Lower lobe of right lung (tissue), 2 donors: ENCODE data around the gene ASTN2. TPM values are rescaled to one million over a fixed set of nuclear protein-coding genes. Genes with fewer than 3 reads are reported as not detected.
"Not testable (repeated sequence)": the region's sequence is repeated elsewhere in the genome, so short reads cannot be mapped to it uniquely, and the experiment has no call there.

ENCODE experiments used
- ATAC-seq, 2 donors: fragments of 200-7000 bp; cut with Tn5 transposase; one replicate each; pipeline ENCODE4 v1.9.1; 2020 to 2022; ENCODE audit warnings: mild to moderate bottlenecking in 2 of 2, moderate library complexity in 2 of 2
- DNase-seq: peaks from one replicate; pipeline ENCODE4 v3.0.0-alpha.2; 2020
- H3K27ac ChIP-seq: fragments of 200-600 bp; one replicate; pipeline ENCODE4 v1.8.0; 2022
- H3K27me3 ChIP-seq: fragments of 200-600 bp; one replicate; pipeline ENCODE4 v1.8.0; 2022; ENCODE audit warnings: low read depth
- H3K36me3 ChIP-seq: fragments of 200-600 bp; one replicate; pipeline ENCODE4 v1.8.0; 2022; ENCODE audit warnings: mild to moderate bottlenecking
- H3K4me1 ChIP-seq: fragments of 200-600 bp; one replicate; pipeline ENCODE4 v1.8.0; 2022
- H3K4me3 ChIP-seq: fragments of 200-600 bp; one replicate; pipeline ENCODE4 v1.8.0; 2022; ENCODE audit warnings: mild to moderate bottlenecking
- H3K9me3 ChIP-seq: fragments of 200-600 bp; one replicate; pipeline ENCODE4 v1.8.0; 2022
- CTCF ChIP-seq: fragments of 200-600 bp; IDR thresholded peaks from one replicate; pipeline ENCODE4 v1.8.0; 2022; ENCODE audit warnings: antibody characterized with exemption, mild to moderate bottlenecking
- intact Hi-C: fragments of 100-400 bp; cut with DNase I; formaldehyde crosslinking; loops from one replicate; pipeline ENCODE4 v1.11.0; 2022
- total RNA-seq: library from RNA; stranded (reverse); fragmentation: NEBNext Ultra II Directional; extraction: Animal tissue kit (Norgen Biotek cat#: 25700); gene quantifications from one replicate; pipeline ENCODE4 v1.2.1, GENCODE V29; 2021
- donor health status: DM: no; HTN: yes; CAD: no; lungs with severe emphysema.

The ASTN2 gene
- total RNA-seq, 1 donor from 2014 or later = 4.3 TPM

DNA sequence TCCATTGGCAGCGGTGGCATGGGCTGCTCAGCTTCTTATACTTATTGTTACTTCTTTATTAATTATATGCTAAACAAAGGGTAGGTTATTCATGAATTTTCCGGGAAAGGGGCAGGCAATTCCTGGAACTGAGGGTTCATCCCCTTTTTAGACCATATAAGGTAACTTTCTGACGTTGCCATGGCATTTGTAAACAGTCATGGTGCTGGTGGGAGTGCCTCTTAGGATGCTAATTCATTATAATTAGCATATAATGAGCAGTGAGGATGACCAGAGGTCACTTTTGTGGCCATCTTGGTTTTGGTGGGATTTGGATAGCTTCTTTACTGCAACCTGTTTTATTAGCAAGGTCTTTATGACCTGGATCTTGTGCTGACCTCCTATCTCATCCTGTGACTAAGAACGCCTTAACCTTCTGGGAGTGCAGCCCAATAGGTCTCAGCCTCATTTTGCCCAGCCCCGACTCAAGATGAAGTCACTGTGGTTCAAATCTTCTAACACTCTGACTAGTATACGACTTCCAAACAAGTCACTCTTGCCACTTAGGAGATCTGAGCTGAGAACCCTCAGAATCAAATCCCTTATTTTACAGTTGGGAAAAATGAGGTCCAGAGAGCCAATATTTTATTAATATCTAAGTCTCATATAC, 490.3 kb downstream of the ASTN2 start:
- intact Hi-C loops = no loop called here

GRCh38 chr9:116917895-116918508, 496.9 kb downstream of the ASTN2 start:
- H3K4me1 ChIP-seq, H3K36me3 ChIP-seq, DNase-seq, H3K27ac ChIP-seq, H3K27me3 ChIP-seq, H3K4me3 ChIP-seq, H3K9me3 ChIP-seq, intact Hi-C loops, ATAC-seq: not testable (repeated sequence)

More for the DNA sequence above, 490.3 kb downstream of the ASTN2 start:
- Histone ChIP-seq H3K27ac (no peak overlapping the region), H3K36me3 (no peaks in the 10 kb centered on the region), H3K27me3 (no peaks in the 10 kb centered on the region), H3K4me1 (no peaks in the 10 kb centered on the region), H3K9me3 (no peaks in the 10 kb centered on the region), H3K4me3 (no peak overlapping the region)
- no peak for DNase-seq
- ATAC-seq = no peak
- TF ChIP-seq CTCF = no peak

GRCh38 chr9:116913536-116913935, 501.3 kb downstream of the ASTN2 start:
- Histone ChIP-seq H3K36me3 (no peaks in the 10 kb centered on the region), H3K4me3 (no peak overlapping the region), H3K27me3 (no peaks in the 10 kb centered on the region), H3K27ac (no peak overlapping the region), H3K4me1 (no peaks in the 10 kb centered on the region), H3K9me3 (no peaks in the 10 kb centered on the region)
- intact Hi-C loops = no loop called here
- ATAC-seq (no peak), DNase-seq (no peak)
- TF ChIP-seq CTCF = no peak

DNA sequence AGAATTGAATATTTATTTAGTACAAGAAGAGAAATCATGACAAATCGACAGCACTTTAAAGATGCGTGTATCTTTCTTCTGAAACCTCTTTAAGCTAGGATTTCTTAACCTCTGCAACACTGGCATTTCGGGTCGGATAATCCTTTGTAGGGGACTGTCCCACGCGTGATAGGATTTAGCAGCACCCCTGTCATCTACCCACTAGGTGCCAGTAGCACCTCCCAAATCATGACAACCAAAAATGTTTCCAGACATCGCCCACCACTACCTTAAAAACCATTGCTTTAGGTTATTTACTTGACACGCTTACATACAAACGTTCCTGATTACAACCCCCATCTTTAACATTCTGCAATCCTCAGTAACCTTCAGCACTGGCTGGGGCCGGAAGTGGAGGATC, 504.7 kb downstream of the ASTN2 start:
- H3K36me3 ChIP-seq = no peaks in the 10 kb centered on the region
- H3K27me3 ChIP-seq = no peaks in the 10 kb centered on the region
- DNase-seq = no peak
- ATAC-seq = no peak
- no peak overlapping the region for H3K27ac ChIP-seq
- no peaks in the 10 kb centered on the region for H3K4me1 ChIP-seq
- no peak overlapping the region for H3K4me3 ChIP-seq
- TF ChIP-seq CTCF = no peak
- H3K9me3 ChIP-seq = no peaks in the 10 kb centered on the region
- intact Hi-C loops = no loop called here

- no peaks in the 10 kb centered on the region for H3K9me3 ChIP-seq
- no peak for ATAC-seq
- no peaks in the 10 kb centered on the region for H3K27me3 ChIP-seq
- H3K4me3 ChIP-seq = no peak overlapping the region
- intact Hi-C loops = no loop called here
- TF ChIP-seq CTCF = no peak
- H3K27ac ChIP-seq = no peak overlapping the region
- no peak for DNase-seq
- H3K4me1 ChIP-seq = no peaks in the 10 kb centered on the region
- H3K36me3 ChIP-seq = no peaks in the 10 kb centered on the region
These were observed 506.9 kb downstream of the ASTN2 start for GRCh38 chr9:116907989-116908388.

DNA sequence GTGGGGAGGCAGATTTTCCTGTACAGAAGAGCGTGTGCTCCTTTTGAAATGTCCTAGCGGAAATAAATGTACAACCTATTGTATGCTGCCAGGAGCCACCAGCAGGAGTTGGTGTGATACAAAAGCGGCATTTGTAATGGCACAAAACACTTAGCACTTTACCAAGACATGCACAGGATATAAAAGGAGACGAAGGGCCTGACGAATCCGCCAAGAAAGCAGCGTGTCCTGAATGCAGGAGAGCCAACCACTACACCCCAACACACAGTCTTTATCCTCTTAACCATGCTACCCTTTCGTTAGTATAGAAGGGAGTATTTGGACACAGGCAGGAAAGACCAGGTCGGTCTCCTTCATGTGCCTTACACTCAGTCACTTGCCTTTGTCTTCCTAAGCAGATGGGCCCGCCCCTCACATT, 509.7 kb downstream of the ASTN2 start:
- ATAC-seq (no peak), DNase-seq (no peak)
- intact Hi-C loops = no loop called here
- Histone ChIP-seq H3K27ac (no peak overlapping the region), H3K27me3 (no peaks in the 10 kb centered on the region), H3K9me3 (peaks cover 4% of the 10 kb centered on the region), H3K4me3 (no peak overlapping the region), H3K36me3 (no peaks in the 10 kb centered on the region), H3K4me1 (no peaks in the 10 kb centered on the region)
- TF ChIP-seq CTCF = no peak
